ENCODE measurements around the gene SNRNP48.

- TF ChIP-seq POLR2A (IDR thresholded peaks at IDR 0.05) = no peak
- TF ChIP-seq, protein P1, sequence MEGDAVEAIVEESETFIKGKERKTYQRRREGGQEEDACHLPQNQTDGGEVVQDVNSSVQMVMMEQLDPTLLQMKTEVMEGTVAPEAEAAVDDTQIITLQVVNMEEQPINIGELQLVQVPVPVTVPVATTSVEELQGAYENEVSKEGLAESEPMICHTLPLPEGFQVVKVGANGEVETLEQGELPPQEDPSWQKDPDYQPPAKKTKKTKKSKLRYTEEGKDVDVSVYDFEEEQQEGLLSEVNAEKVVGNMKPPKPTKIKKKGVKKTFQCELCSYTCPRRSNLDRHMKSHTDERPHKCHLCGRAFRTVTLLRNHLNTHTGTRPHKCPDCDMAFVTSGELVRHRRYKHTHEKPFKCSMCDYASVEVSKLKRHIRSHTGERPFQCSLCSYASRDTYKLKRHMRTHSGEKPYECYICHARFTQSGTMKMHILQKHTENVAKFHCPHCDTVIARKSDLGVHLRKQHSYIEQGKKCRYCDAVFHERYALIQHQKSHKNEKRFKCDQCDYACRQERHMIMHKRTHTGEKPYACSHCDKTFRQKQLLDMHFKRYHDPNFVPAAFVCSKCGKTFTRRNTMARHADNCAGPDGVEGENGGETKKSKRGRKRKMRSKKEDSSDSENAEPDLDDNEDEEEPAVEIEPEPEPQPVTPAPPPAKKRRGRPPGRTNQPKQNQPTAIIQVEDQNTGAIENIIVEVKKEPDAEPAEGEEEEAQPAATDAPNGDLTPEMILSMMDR (IDR thresholded peaks at IDR 0.05) = no peak
These were observed 68.5 kb downstream of the SNRNP48 start for GRCh38 chr6:7658543-7658942.

Data from esophagus squamous epithelium (tissue), 4 donors.